ENCODE measurements around the gene WAS. TPM values are rescaled to one million over a fixed set of nuclear protein-coding genes. Genes with fewer than 3 reads are reported as not detected.

WAS gene
- total RNA-seq, 1 experiment from 2014 or later: 0.24 TPM

GRCh38 chrX:48700951-48701653 is 17.5 kb downstream of the WAS start:
- Histone ChIP-seq H3K23me2 (ENCODE audit: insufficient read length, low read depth, low read length, poor library complexity, severe bottlenecking) (no peaks in the 10 kb centered on the region), H3K18ac (ENCODE audit: insufficient read length, low read depth, low read length) (no peak overlapping the region), H4K8ac (replicated peaks; ENCODE audit: insufficient read length, low read depth, low read length) (no peak overlapping the region)

More at GRCh38 chrX:48700951-48701653, 17.5 kb downstream of the WAS start:
- H4K20me1 ChIP-seq (ENCODE audit: control insufficient read depth, insufficient read depth, insufficient read length): no peaks in the 10 kb centered on the region
- H3K4me2 ChIP-seq (ENCODE audit: insufficient read depth, insufficient read length, low read length): no peak overlapping the region
- no peak overlapping the region for H2BK5ac ChIP-seq (ENCODE audit: insufficient read length, low read length)
- no peak for DNase-seq
- Mint-ChIP-seq H3K4me3 (no peak overlapping the region), H3K4me1 (peaks cover 19 to 25% of the 10 kb centered on the region in 2 experiments), H3K27ac (no peak overlapping the region), H3K9me3 (peaks cover 76 to 82% of the 10 kb centered on the region in 2 experiments), H3K36me3 (ENCODE audit: insufficient read depth in 1 of 3, low read depth in 3 of 3) (peaks cover 38 to 61% (median 58%) of the 10 kb centered on the region in 3 experiments; a peak in 6 of 7 replicates), H3K27me3 (ENCODE audit: low read depth) (no peaks in the 10 kb centered on the region)
- no peaks in the 10 kb centered on the region for H3K79me1 ChIP-seq (ENCODE audit: insufficient read depth, low read depth, low read length, poor library complexity, severe bottlenecking)
- H4K91ac ChIP-seq (ENCODE audit: insufficient read length, low read depth, low read length): no peak overlapping the region
- no peak overlapping the region for H3K56ac ChIP-seq (ENCODE audit: insufficient read length, low read depth, low read length)
- no peak overlapping the region for H3K4ac ChIP-seq (ENCODE audit: low read depth, low read length)
- H3T11ph ChIP-seq (ENCODE audit: low read length): no peak overlapping the region
- no peak overlapping the region for H2AK5ac ChIP-seq (ENCODE audit: insufficient read length, low read length)
- H2AFZ ChIP-seq (ENCODE audit: low read length): no peak overlapping the region
- no peak for TF ChIP-seq CTCF (conservative IDR thresholded peaks at IDR 0.05)
- peaks cover 48% of the 10 kb centered on the region for H3K9me3 ChIP-seq (ENCODE audit: control insufficient read depth, low read depth, low read length)
- no peak overlapping the region for H3K14ac ChIP-seq (ENCODE audit: insufficient read depth, low read length)
- no peak overlapping the region for H2BK20ac ChIP-seq (ENCODE audit: low read depth, low read length, poor library complexity, severe bottlenecking)
- no peaks in the 10 kb centered on the region for H3K27me3 ChIP-seq (ENCODE audit: insufficient read depth, low read length)
- no CpG with 5 or more reads among the region's 3 CpGs for WGBS (ENCODE audit: extremely low coverage, insufficient read length, low lambda C conversion rate)
- no peak overlapping the region for H3K9ac ChIP-seq (ENCODE audit: extremely low read depth, insufficient read length, low read length)
- H2BK120ac ChIP-seq (ENCODE audit: low read depth, low read length, poor library complexity, severe bottlenecking): no peak overlapping the region
- H3K27ac ChIP-seq (ENCODE audit: insufficient read length, low read depth, low read length): no peak overlapping the region
- no peak overlapping the region for H4K5ac ChIP-seq (ENCODE audit: insufficient read length, low read depth, low read length)
- H2BK15ac ChIP-seq (ENCODE audit: low read depth, low read length): no peak overlapping the region
- H3K4me1 ChIP-seq (ENCODE audit: insufficient read depth, low read length): no peaks in the 10 kb centered on the region
- no peak overlapping the region for H2BK12ac ChIP-seq (ENCODE audit: insufficient read length, low read depth, low read length)
- H3K79me2 ChIP-seq (ENCODE audit: insufficient read depth, low read length): no peaks in the 10 kb centered on the region
- no peak overlapping the region for H3K23ac ChIP-seq (ENCODE audit: insufficient read length, low read depth, low read length)
